Subcutaneous abdominal adipose tissue (tissue), 5 donors: ENCODE measurements around the gene SATB1.

ENCODE experiments used
- H3K27ac ChIP-seq: one replicate; pipeline ENCODE4 v1.7.0; 2013; ENCODE audit warnings: low read depth, mild to moderate bottlenecking, inconsistent platforms, low read length, moderate library complexity
- H3K27me3 ChIP-seq, 5 donors: one replicate each; pipeline ENCODE4 v1.7.0; 2013; ENCODE audit warnings: low read length in 5 of 5, inconsistent platforms in 1 of 5; ENCODE audit not compliant: control insufficient read depth in 5 of 5, insufficient read depth in 4 of 5
- H3K36me3 ChIP-seq, 5 donors: one replicate each; pipeline ENCODE4 v1.7.0; 2013; ENCODE audit warnings: low read length in 5 of 5; ENCODE audit not compliant: control insufficient read depth in 5 of 5, insufficient read depth in 5 of 5
- H3K4me1 ChIP-seq, 5 donors: one replicate each; pipeline ENCODE4 v1.7.0; 2013; ENCODE audit warnings: low read length in 5 of 5, mild to moderate bottlenecking in 3 of 5, moderate library complexity in 1 of 5; ENCODE audit not compliant: control insufficient read depth in 5 of 5, insufficient read depth in 5 of 5
- H3K4me3 ChIP-seq, 5 donors: one replicate each; pipeline ENCODE4 v1.7.0; 2013; ENCODE audit warnings: low read length in 5 of 5, low read depth in 1 of 5
- H3K9ac ChIP-seq, 5 donors: one replicate each; pipeline ENCODE4 v1.7.0; 2013; ENCODE audit warnings: low read length in 5 of 5, mild to moderate bottlenecking in 4 of 5, moderate library complexity in 3 of 5
- H3K9me3 ChIP-seq, 5 donors: one replicate each; pipeline ENCODE4 v1.7.0; 2013; ENCODE audit warnings: low read length in 5 of 5; ENCODE audit not compliant: control insufficient read depth in 5 of 5
- donor health status: healthy.
- donor health status: healthy.
- donor health status: healthy.
- donor health status: healthy.
- donor health status: healthy.

The SATB1 gene

DNA sequence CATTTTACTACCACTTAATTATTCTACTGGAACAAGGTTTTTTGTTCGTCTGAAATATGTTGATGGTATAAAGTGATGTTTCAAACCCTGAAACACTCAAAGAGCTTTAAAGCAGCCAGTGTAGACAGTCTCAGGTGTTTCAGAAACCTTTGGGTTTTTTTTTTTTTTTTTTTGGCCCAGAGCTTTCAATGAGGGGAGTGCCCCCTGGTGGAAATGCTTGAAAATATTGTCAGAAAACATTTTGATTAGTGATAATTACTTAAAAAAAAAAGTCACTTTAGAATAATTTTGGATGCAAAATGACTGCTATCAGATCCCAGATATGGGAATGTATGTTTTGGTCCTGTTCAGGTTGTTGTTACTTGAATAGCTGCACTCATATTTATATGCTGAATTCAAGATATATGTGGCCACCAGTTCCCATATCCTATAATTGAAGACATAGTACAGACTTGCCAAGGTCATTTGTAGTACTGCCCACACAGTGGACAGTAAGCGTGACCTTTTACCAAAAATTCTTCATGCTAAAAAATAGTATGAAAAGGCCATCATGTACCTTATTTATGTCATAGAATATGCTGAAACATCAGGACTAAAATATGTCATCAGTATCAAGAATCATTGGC is 35.9 kb downstream of the SATB1 start:
- Histone ChIP-seq H3K27me3 (no peaks in the 10 kb centered on the region), H3K36me3 (peaks cover 7 to 12% (median 7%) of the 10 kb centered on the region in 5 donors), H3K9ac (no peak overlapping the region), H3K4me3 (no peak overlapping the region), H3K9me3 (no peaks in the 10 kb centered on the region), H3K27ac (no peak overlapping the region), H3K4me1 (no peaks in the 10 kb centered on the region)

DNA sequence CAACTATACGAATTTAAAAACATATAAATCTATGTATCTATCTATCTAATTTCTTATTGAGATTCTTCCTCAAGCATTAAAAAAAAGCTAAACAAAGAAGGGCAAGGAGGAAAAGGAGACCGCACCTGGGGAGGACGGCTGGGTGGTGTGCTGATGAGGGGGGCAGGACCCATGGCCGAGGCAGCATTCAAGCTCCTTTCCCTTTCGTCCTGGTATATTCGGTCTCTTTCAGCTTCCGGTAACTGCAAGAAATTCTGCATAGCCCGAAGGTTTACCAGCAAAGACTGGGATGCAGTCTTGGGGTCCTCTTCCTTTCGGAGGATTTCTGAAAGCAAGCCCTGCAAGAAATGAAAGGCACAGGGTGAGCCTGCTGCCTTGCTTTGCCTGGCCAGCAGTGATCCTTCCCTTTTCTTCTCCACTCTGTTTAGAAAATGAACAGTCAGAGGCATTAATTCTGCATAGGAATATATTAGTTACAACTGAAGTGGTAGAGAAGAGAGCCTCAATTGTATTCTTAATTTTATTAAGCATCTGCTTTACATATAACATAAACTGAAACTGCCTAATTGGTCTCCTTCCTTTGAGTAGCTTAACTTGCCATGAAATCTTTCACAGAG is 38.8 kb downstream of the SATB1 start:
- Histone ChIP-seq H3K36me3 (peaks cover 6 to 11% (median 8%) of the 10 kb centered on the region in 5 donors), H3K9ac (no peak overlapping the region), H3K4me3 (no peak overlapping the region), H3K9me3 (no peaks in the 10 kb centered on the region), H3K27ac (no peak overlapping the region), H3K4me1 (no peaks in the 10 kb centered on the region), H3K27me3 (no peaks in the 10 kb centered on the region)

DNA sequence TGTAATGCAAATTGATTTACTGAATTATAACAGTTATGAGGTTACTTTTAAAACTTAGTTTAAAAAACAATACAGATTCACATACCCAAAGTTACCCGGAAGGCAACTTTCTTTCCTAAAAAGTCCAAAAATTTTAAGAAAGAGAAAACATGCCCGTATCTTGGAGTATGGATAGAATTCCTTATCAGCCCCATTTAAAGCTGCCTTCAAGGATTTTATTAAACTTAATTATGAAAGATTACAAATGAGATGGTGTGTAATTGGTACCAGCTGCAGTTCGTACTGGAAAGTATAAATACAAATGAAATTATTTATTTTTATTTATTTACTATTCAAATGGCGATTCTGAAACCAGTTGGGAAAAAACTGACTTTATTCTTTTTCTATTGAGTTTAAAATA is 39.4 kb downstream of the SATB1 start:
- Histone ChIP-seq H3K9me3 (no peaks in the 10 kb centered on the region), H3K36me3 (peaks cover 6 to 11% (median 8%) of the 10 kb centered on the region in 5 donors), H3K27me3 (no peaks in the 10 kb centered on the region), H3K27ac (no peak overlapping the region), H3K9ac (no peak overlapping the region), H3K4me1 (no peaks in the 10 kb centered on the region), H3K4me3 (no peak overlapping the region)

DNA sequence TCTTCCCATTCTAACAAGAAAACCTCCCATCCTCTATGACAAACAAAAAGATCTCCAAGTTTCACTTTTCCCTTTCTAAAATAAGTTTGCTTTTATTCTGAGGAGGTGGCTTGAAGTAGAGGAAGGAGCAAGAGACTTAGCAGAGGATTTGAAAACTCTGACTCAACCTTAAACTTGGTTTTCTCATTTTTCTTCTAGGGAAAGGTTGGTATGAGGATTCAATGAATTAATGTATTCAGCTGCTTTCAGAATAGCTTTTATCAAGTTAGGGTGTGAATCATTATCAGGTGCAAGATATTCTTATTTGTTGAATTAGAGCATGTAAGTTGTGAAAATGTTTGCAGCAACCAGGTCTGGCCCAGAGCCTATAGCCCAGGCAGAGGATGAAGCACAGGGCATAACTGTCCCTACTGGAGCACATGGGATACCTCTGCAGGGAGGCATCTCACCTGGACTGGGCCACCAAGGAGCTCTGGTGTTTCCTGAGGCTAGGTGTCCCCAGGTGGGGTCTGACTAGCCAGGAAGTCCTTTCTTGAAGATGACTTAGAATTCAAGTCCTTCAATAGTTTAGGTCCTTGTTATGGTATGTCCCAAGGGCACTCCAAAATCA is 42.3 kb downstream of the SATB1 start:
- Histone ChIP-seq H3K27ac (no peak overlapping the region), H3K9ac (no peak overlapping the region), H3K4me1 (no peaks in the 10 kb centered on the region), H3K27me3 (no peaks in the 10 kb centered on the region), H3K36me3 (peaks cover 6 to 12% (median 11%) of the 10 kb centered on the region in 5 donors), H3K9me3 (no peaks in the 10 kb centered on the region), H3K4me3 (no peak overlapping the region)

DNA sequence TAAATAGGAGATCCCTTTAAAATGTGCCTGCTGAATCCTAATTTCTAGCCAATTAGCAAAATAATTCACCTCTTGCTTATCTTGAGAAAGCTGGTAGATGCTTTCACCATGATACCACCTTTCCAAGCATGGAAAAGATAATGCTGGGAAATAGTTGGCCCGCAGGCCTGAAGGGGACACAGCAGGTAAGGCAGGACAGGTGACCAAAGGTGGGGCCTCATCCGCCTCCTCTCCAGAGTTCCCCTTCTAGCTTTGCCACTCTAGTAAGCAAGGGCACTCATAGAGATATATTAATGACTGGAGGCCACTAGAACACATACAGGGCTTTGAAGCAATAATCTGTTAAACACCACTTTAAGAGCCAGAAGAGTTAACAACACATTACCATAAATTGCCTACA is 45.5 kb downstream of the SATB1 start:
- Histone ChIP-seq H3K36me3 (peaks cover 2 to 24% (median 9%) of the 10 kb centered on the region in 5 donors), H3K27ac (no peak overlapping the region), H3K9ac (no peak overlapping the region), H3K4me3 (no peak overlapping the region), H3K9me3 (no peaks in the 10 kb centered on the region), H3K27me3 (no peaks in the 10 kb centered on the region), H3K4me1 (no peaks in the 10 kb centered on the region)

DNA sequence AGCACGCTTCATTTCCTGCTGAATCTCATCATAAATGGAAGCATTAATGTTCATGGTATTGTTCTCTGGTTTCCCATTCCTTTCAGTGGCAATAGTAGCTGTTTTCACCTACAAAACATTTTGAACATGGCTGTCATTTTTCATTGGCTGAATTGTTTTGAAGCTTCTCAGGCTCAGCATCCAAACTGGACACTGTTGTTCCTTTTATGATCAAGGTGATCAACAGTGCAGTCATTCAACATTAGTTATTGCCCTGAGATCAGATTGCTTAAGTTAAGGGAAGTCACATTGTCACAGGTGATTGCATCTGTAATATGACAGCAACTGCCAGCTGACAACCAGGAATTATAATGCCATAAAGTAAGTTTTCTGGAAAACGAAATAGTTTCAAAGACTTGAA is 46.9 kb downstream of the SATB1 start:
- H3K4me3 ChIP-seq, result no peak overlapping the region
- H3K27me3 ChIP-seq, result no peaks in the 10 kb centered on the region
- no peaks in the 10 kb centered on the region for H3K9me3 ChIP-seq
- no peak overlapping the region for H3K9ac ChIP-seq
- H3K27ac ChIP-seq, result no peak overlapping the region
- H3K36me3 ChIP-seq, result peaks cover 7 to 29% (median 9%) of the 10 kb centered on the region in 5 donors
- H3K4me1 ChIP-seq, result no peaks in the 10 kb centered on the region

DNA sequence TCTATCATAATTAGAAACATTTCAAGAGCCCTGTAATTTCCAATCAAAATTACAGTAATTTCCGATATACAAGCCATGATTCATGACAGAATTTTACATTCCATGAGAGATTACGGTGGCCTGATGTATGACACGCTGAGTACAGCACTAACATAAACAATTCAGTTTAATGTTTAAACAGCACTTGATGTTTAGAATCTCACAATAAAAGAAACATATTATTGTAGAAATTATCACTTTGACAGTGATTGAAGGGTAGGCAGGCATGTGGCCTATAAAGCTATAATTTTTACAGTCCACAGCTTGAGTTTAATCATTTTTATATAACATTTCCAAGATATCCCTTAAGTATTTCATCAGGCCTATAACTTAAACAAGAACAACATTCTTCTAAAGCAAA is 48.5 kb downstream of the SATB1 start:
- Histone ChIP-seq H3K9ac (no peak overlapping the region), H3K4me1 (no peaks in the 10 kb centered on the region), H3K9me3 (no peaks in the 10 kb centered on the region), H3K4me3 (no peak overlapping the region), H3K27me3 (no peaks in the 10 kb centered on the region), H3K27ac (no peak overlapping the region), H3K36me3 (peaks cover 4 to 29% (median 11%) of the 10 kb centered on the region in 5 donors)

DNA sequence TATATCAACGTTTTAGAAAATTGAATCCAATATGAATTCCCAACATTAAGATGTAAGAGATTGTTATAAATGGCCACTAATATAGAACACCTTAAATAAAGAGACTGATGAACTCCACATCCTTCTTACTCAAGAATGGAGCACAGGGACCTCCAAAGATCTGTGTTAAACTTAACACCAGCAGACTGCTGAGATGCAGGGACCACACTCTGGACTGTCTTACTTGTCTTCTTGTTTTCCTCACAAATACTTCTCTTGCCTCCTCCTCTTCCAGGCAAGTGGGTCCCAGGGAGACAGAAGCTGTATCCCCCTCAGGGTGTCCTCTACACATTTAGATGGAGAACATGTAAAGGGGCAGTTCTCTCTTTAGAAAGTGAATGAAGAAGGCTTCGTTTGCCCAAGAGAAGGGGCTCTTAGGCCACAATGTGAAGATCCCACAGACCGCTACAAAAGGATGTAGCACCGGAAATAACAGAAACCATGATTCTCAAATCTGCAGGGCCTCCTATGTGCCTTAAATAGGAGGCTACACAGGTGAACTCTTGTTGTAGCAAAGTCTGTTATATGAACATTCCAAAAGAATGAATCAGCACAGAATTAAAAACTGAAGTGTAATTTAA is 52.2 kb downstream of the SATB1 start:
- peaks cover 4 to 29% (median 11%) of the 10 kb centered on the region in 5 donors for H3K36me3 ChIP-seq
- no peaks in the 10 kb centered on the region for H3K27me3 ChIP-seq
- H3K27ac ChIP-seq, result no peak overlapping the region
- H3K4me3 ChIP-seq, result no peak overlapping the region
- H3K9ac ChIP-seq, result no peak overlapping the region
- no peaks in the 10 kb centered on the region for H3K4me1 ChIP-seq
- H3K9me3 ChIP-seq, result no peaks in the 10 kb centered on the region

DNA sequence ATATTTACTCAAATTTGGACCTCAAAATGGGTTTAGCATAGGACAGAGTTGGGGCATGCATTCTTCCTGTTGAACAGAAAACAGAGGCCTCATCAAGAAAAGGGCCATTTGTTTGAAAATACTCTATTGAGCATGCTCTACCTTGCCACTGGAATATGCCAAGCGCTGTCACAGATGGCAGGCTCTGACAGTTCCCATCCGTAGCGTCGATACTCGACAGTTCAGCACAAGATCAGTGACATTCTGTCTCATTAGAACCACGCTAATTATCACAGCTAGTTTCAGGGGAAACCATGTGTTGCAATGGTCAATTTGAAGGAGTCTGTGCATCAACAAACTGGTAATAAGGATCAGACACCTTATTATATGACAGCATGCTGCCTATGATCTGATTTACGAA is 54.5 kb downstream of the SATB1 start:
- Histone ChIP-seq H3K27ac (no peak overlapping the region), H3K27me3 (no peaks in the 10 kb centered on the region), H3K4me3 (no peak overlapping the region), H3K36me3 (peaks cover 4 to 23% (median 14%) of the 10 kb centered on the region in 5 donors), H3K9me3 (no peaks in the 10 kb centered on the region), H3K9ac (no peak overlapping the region), H3K4me1 (no peaks in the 10 kb centered on the region)

DNA sequence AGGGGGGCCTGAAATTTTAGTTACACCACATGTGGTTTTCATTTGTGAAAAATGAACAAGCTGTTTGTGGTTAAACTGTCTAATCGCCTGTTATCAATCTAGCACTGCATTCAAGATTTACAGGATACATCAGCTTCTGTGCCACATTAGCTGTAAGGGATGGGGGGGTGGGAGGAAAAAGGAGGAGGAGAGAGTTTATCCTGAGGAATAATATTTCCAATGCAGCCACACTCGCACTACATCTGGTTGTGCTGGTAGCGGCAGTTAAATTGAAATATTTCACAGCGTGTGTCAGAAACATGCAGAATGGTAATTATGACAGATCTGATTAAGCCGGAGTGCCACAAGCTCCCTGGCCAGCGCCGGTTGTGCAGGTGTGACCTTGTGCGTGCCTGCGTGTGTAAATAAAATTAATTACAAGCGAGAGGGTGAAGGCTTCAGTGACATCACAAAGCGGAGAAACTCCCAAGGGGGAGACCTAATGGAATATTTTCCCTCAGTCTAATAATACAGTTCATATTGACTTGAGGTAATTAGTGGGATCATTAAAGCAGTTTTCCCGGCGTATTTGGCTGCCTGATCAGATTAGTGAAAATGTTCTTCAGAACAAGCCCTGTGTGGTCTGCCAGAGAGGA is 55.5 kb downstream of the SATB1 start:
- Histone ChIP-seq H3K4me1 (no peaks in the 10 kb centered on the region), H3K9ac (no peak overlapping the region), H3K27me3 (no peaks in the 10 kb centered on the region), H3K27ac (no peak overlapping the region), H3K9me3 (no peaks in the 10 kb centered on the region), H3K36me3 (peaks cover 4 to 21% (median 14%) of the 10 kb centered on the region in 5 donors), H3K4me3 (no peak overlapping the region)
